ENCODE measurements around the gene RPRD1B.
"Not testable (repeated sequence)": the region's sequence is repeated elsewhere in the genome, so short reads cannot be mapped to it uniquely, and the experiment has no call there.

The RPRD1B gene

GRCh38 chr20:38107916-38108315, 74.4 kb downstream of the RPRD1B start:
- not testable (repeated sequence) for DNase-seq

GRCh38 chr20:38108438-38108985, 75.0 kb downstream of the RPRD1B start:
- no peak for DNase-seq

GRCh38 chr20:38108986-38109541, 75.5 kb downstream of the RPRD1B start:
- DNase-seq = no peak

GRCh38 chr20:38109591-38110524, 76.3 kb downstream of the RPRD1B start:
- no peak for DNase-seq

GRCh38 chr20:38110525-38111178, 77.1 kb downstream of the RPRD1B start:
- DNase-seq = no peak

GRCh38 chr20:38111366-38112232, 78.1 kb downstream of the RPRD1B start:
- no peak for DNase-seq

GRCh38 chr20:38112261-38112929, 78.8 kb downstream of the RPRD1B start:
- no peak for DNase-seq

- DNase-seq = no peak
Observed at GRCh38 chr20:38112930-38113294, 79.4 kb downstream of the RPRD1B start.

- DNase-seq = peak in 1 of 2 donors; percentile 33
Observed at GRCh38 chr20:38113401-38114325, 80.1 kb downstream of the RPRD1B start.

- no peak for DNase-seq
Observed at GRCh38 chr20:38114353-38114791, 80.8 kb downstream of the RPRD1B start.

GRCh38 chr20:38115205-38115604, 81.7 kb downstream of the RPRD1B start:
- DNase-seq = no peak

- no peak for DNase-seq
Observed at GRCh38 chr20:38115896-38116295, 82.3 kb downstream of the RPRD1B start.

GRCh38 chr20:38116409-38117165, 83.0 kb downstream of the RPRD1B start:
- no peak for DNase-seq

GRCh38 chr20:38117205-38117604, 83.7 kb downstream of the RPRD1B start:
- no peak for DNase-seq

GRCh38 chr20:38117635-38118034, 84.1 kb downstream of the RPRD1B start:
- no peak for DNase-seq

GRCh38 chr20:38119446-38119845, 85.9 kb downstream of the RPRD1B start:
- no peak for DNase-seq

- no peak for DNase-seq
Observed at GRCh38 chr20:38120625-38120988, 87.1 kb downstream of the RPRD1B start.

GRCh38 chr20:38121741-38122140, 88.2 kb downstream of the RPRD1B start:
- DNase-seq = no peak

GRCh38 chr20:38123021-38123587, 89.6 kb downstream of the RPRD1B start:
- DNase-seq = peak in 1 of 2 donors; percentile 9

Data from CD4-positive, alpha-beta T cell treated with Interferon alpha-2 for 1 hour (primary cell).